Mesenchymal stem cell (in vitro differentiated cells and primary cell): ENCODE results near the gene GLP1R.

ENCODE experiments used
- DNase-seq: peaks from one replicate; pipeline ENCODE4 v3.0.0-alpha.2; 2013
- H2AFZ ChIP-seq: one replicate; pipeline ENCODE4 v1.6.1; 2013; ENCODE audit warnings: low read depth, mild to moderate bottlenecking, control low read depth, inconsistent platforms, low read length, moderate library complexity
- H2AK5ac ChIP-seq: 2 replicates; pipeline ENCODE4 v1.6.1; 2013; ENCODE audit warnings: low read length, moderate library complexity, mild to moderate bottlenecking, inconsistent platforms; ENCODE audit not compliant: severe bottlenecking
- H2BK120ac ChIP-seq: one replicate; pipeline ENCODE4 v1.6.1; 2013; ENCODE audit warnings: low read depth, mild to moderate bottlenecking, inconsistent platforms, low read length, moderate library complexity
- H2BK12ac ChIP-seq, 2 experiments: one replicate each; pipeline ENCODE4 v1.6.1; 2013; ENCODE audit warnings: inconsistent platforms in 2 of 2, low read length in 2 of 2, mild to moderate bottlenecking in 2 of 2, moderate library complexity in 2 of 2, control low read depth in 1 of 2
- H2BK15ac ChIP-seq: one replicate; pipeline ENCODE4 v1.6.1; 2013; ENCODE audit warnings: mild to moderate bottlenecking, low read depth, inconsistent platforms; ENCODE audit not compliant: poor library complexity, severe bottlenecking
- H2BK5ac ChIP-seq: 2 replicates; pipeline ENCODE4 v1.6.1; 2013; ENCODE audit warnings: low read depth, mild to moderate bottlenecking, low read length, control low read depth, inconsistent platforms; ENCODE audit not compliant: poor library complexity, severe bottlenecking
- H3K14ac ChIP-seq, 2 experiments: one replicate each; pipeline ENCODE4 v1.6.1; 2013; ENCODE audit warnings: inconsistent platforms in 2 of 2, low read length in 2 of 2, control low read depth in 1 of 2, mild to moderate bottlenecking in 1 of 2, moderate library complexity in 1 of 2
- H3K18ac ChIP-seq, 2 experiments: one replicate each; pipeline ENCODE4 v1.6.1; 2013; ENCODE audit warnings: inconsistent platforms in 2 of 2, low read length in 2 of 2, control low read depth in 1 of 2, low read depth in 1 of 2, mild to moderate bottlenecking in 1 of 2
- H3K23ac ChIP-seq, 2 experiments: one replicate each; pipeline ENCODE4 v1.6.1; 2013; ENCODE audit warnings: inconsistent platforms in 2 of 2, low read length in 2 of 2, mild to moderate bottlenecking in 2 of 2, moderate library complexity in 2 of 2, control low read depth in 1 of 2
- H3K27ac ChIP-seq: 2 replicates; pipeline ENCODE4 v1.5.1; 2013; ENCODE audit warnings: mild to moderate bottlenecking, moderate library complexity, low read length, control low read depth, inconsistent platforms; ENCODE audit not compliant: poor library complexity, severe bottlenecking
- H3K27me3 ChIP-seq, 2 experiments: 2 replicates each; pipeline versions ENCODE4 v1.6.1 to v1.7.0; 2013; ENCODE audit warnings: low read length in 2 of 2, mild to moderate bottlenecking in 2 of 2, moderate library complexity in 2 of 2, control low read depth in 1 of 2, inconsistent platforms in 1 of 2; ENCODE audit not compliant: control insufficient read depth in 1 of 2, insufficient read depth in 1 of 2
- H3K36me3 ChIP-seq, 2 experiments: 2 replicates each; pipeline versions ENCODE4 v1.6.1 to v1.7.0; 2013; ENCODE audit warnings: low read length in 2 of 2, control low read depth in 1 of 2, inconsistent platforms in 1 of 2, low read depth in 1 of 2, mild to moderate bottlenecking in 1 of 2; ENCODE audit not compliant: insufficient read depth in 2 of 2, control insufficient read depth in 1 of 2
- H3K4ac ChIP-seq, 2 experiments: one replicate each; pipeline ENCODE4 v1.6.1; 2013; ENCODE audit warnings: inconsistent platforms in 2 of 2, low read length in 2 of 2, mild to moderate bottlenecking in 2 of 2, moderate library complexity in 2 of 2, control low read depth in 1 of 2, low read depth in 1 of 2
- H3K4me1 ChIP-seq: 2 replicates; pipeline ENCODE4 v1.6.1; 2013; ENCODE audit warnings: low read depth, low read length, control low read depth; ENCODE audit not compliant: control insufficient read depth, insufficient read depth
- H3K4me2 ChIP-seq: 2 replicates; pipeline ENCODE4 v1.6.1; 2013; ENCODE audit warnings: low read length, mild to moderate bottlenecking, inconsistent platforms; ENCODE audit not compliant: poor library complexity, severe bottlenecking
- H3K4me3 ChIP-seq, 2 experiments: 2 replicates each; pipeline versions ENCODE4 v1.5.1 to v1.7.0; 2013; ENCODE audit warnings: low read length in 2 of 2, mild to moderate bottlenecking in 2 of 2, control low read depth in 1 of 2, low read depth in 1 of 2; ENCODE audit not compliant: insufficient read depth in 1 of 2
- H3K79me1 ChIP-seq: replicated peaks from 2 replicates; pipeline ENCODE4 v1.6.1; 2013; ENCODE audit warnings: mild to moderate bottlenecking, control low read depth, low read length, inconsistent platforms; ENCODE audit not compliant: poor library complexity, severe bottlenecking
- H3K9ac ChIP-seq: 2 replicates; pipeline ENCODE4 v1.7.0; 2013; ENCODE audit warnings: mild to moderate bottlenecking, low read length, moderate library complexity
- H3K9me3 ChIP-seq: 2 replicates; pipeline ENCODE4 v1.7.0; 2013; ENCODE audit warnings: mild to moderate bottlenecking, low read length; ENCODE audit not compliant: control insufficient read depth
- H4K8ac ChIP-seq: one replicate; pipeline ENCODE4 v1.6.1; 2013; ENCODE audit warnings: inconsistent platforms, mild to moderate bottlenecking, low read length, moderate library complexity
- H4K91ac ChIP-seq: one replicate; pipeline ENCODE4 v1.6.1; 2013; ENCODE audit warnings: mild to moderate bottlenecking, low read length, inconsistent platforms
- WGBS: methylation state at CpG from one replicate; pipeline ENCODE4 v1.1.7; 2013; ENCODE audit warnings: mixed read lengths; 5-methylcytosine and 5-hydroxymethylcytosine counted together

GLP1R gene

GRCh38 chr6:39078695-39079094 is 30.1 kb downstream of the GLP1R start:
- Histone ChIP-seq H4K8ac (peak overlapping the region; percentile 16), H3K9me3 (no peaks in the 10 kb centered on the region), H2AFZ (no peak overlapping the region), H3K4me2 (no peak overlapping the region), H3K23ac (no peak overlapping the region), H3K14ac (no peak overlapping the region), H3K4me1 (no peaks in the 10 kb centered on the region), H3K36me3 (no peaks in the 10 kb centered on the region), H3K27ac (no peak overlapping the region), H4K91ac (no peak overlapping the region), H2BK120ac (no peak overlapping the region), H3K4me3 (peak overlapping the region in 1 of 2 experiments; percentile 15), H3K4ac (no peak overlapping the region), H3K18ac (no peak overlapping the region), H3K9ac (no peak overlapping the region), H3K27me3 (peaks cover 18 to 48% of the 10 kb centered on the region in 2 experiments), H3K79me1 (no peaks in the 10 kb centered on the region), H2AK5ac (no peak overlapping the region), H2BK15ac (no peak overlapping the region), H2BK12ac (no peak overlapping the region), H2BK5ac (no peak overlapping the region)
- no peak for DNase-seq
- 71% methylated on average over 3 of the region's 3 CpGs for WGBS

- no peak overlapping the region for H3K4me3 ChIP-seq
- H4K8ac ChIP-seq, result no peak overlapping the region
Measured at GRCh38 chr6:39079197-39080125, 30.9 kb downstream of the GLP1R start.

GRCh38 chr6:39080246-39080875 is 31.8 kb downstream of the GLP1R start:
- Histone ChIP-seq H3K4ac (no peak overlapping the region), H2AFZ (no peak overlapping the region), H3K27me3 (peaks cover 18 to 56% of the 10 kb centered on the region in 2 experiments), H3K4me1 (no peaks in the 10 kb centered on the region), H3K23ac (no peak overlapping the region), H2AK5ac (no peak overlapping the region), H4K91ac (no peak overlapping the region), H2BK120ac (no peak overlapping the region), H3K4me3 (no peak overlapping the region), H3K14ac (no peak overlapping the region), H3K4me2 (no peak overlapping the region), H3K9me3 (no peaks in the 10 kb centered on the region), H4K8ac (no peak overlapping the region), H3K27ac (no peak overlapping the region), H3K18ac (no peak overlapping the region), H3K36me3 (no peaks in the 10 kb centered on the region), H3K79me1 (no peaks in the 10 kb centered on the region), H2BK15ac (no peak overlapping the region), H2BK12ac (no peak overlapping the region), H3K9ac (no peak overlapping the region), H2BK5ac (no peak overlapping the region)
- 72% methylated on average over 5 of the region's 5 CpGs for WGBS
- DNase-seq, result no peak

More at GRCh38 chr6:39079197-39080125, 30.9 kb downstream of the GLP1R start:
- Histone ChIP-seq H3K9me3 (no peaks in the 10 kb centered on the region), H3K4ac (no peak overlapping the region), H3K79me1 (no peaks in the 10 kb centered on the region), H3K27me3 (peaks cover 18 to 55% of the 10 kb centered on the region in 2 experiments), H3K9ac (no peak overlapping the region), H4K91ac (no peak overlapping the region), H2AK5ac (no peak overlapping the region), H3K23ac (no peak overlapping the region), H2BK15ac (no peak overlapping the region), H2BK5ac (no peak overlapping the region), H2BK120ac (no peak overlapping the region), H3K36me3 (no peaks in the 10 kb centered on the region), H3K27ac (no peak overlapping the region), H2BK12ac (no peak overlapping the region), H3K18ac (no peak overlapping the region), H3K4me2 (no peak overlapping the region), H3K14ac (no peak overlapping the region), H2AFZ (no peak overlapping the region), H3K4me1 (no peaks in the 10 kb centered on the region)
- WGBS, result 83% methylated on average over 7 of the region's 8 CpGs
- no peak for DNase-seq

- no peaks in the 10 kb centered on the region for H3K4me1 ChIP-seq
- no peaks in the 10 kb centered on the region for H3K36me3 ChIP-seq
- H2BK12ac ChIP-seq, result no peak overlapping the region
- DNase-seq, result no peak
- no peak overlapping the region for H3K18ac ChIP-seq
- H3K4ac ChIP-seq, result no peak overlapping the region
- WGBS, result 70% methylated on average over 7 of the region's 8 CpGs
- no peak overlapping the region for H2BK120ac ChIP-seq
- no peak overlapping the region for H2AFZ ChIP-seq
- no peak overlapping the region for H3K14ac ChIP-seq
- no peak overlapping the region for H3K9ac ChIP-seq
- H4K91ac ChIP-seq, result no peak overlapping the region
- H3K79me1 ChIP-seq, result no peaks in the 10 kb centered on the region
- no peak overlapping the region for H3K4me2 ChIP-seq
- no peak overlapping the region for H2BK5ac ChIP-seq
- no peak overlapping the region for H4K8ac ChIP-seq
- no peak overlapping the region for H2AK5ac ChIP-seq
- no peak overlapping the region for H2BK15ac ChIP-seq
- no peaks in the 10 kb centered on the region for H3K9me3 ChIP-seq
- H3K27me3 ChIP-seq, result peaks cover 18 to 71% of the 10 kb centered on the region in 2 experiments
- H3K4me3 ChIP-seq, result no peak overlapping the region
- H3K23ac ChIP-seq, result no peak overlapping the region
- H3K27ac ChIP-seq, result no peak overlapping the region
Measured at GRCh38 chr6:39082310-39082709, 33.7 kb downstream of the GLP1R start.
